Measurements from ENCODE around the gene ANK3. TPM values are rescaled to one million over a fixed set of nuclear protein-coding genes. Genes with fewer than 3 reads are reported as not detected.

Gene ANK3
- total RNA-seq, 1 donor from 2014 or later: 39.1 TPM

GRCh38 chr10:60171436-60172013, 218.2 kb downstream of the ANK3 start:
- peak; percentile 47 for ATAC-seq

DNA sequence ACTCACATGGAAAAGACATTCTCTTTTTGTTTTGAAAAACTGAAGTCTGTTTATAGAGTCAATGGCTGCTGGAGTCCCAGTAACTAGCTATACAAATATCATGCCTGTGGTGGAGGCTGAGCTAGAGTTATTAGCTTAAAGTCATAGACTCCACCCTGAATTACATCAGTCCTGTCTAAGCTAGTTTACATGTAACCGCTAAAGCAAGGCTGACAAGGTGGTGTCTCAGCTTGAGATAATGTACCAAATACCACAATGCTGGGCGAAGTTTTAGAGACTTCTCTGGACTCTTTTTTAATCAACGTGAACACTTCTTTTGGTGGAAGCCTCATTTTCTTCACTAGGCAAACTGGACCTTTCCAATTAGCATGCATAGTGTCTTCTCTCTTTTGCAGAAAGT, 219.4 kb downstream of the ANK3 start:
- ATAC-seq: peak; percentile 85

DNA sequence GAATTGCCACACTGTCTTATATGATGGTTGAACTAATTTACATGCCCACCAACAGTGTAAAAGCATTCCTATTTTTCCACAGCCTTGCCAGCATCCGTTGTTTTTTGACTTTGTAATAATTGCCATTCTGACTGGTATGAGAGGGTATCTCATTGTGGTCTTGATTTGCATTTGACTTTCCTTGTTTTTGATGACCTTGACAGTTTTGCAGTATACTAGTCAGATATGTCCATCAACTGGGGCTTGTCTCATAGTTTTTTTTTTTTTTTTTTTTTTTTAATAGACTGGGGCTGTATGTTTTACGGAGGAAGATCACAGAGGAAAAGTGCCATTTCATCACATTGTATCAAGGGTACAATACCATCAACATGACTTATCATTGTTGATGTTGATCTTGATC, 220.6 kb downstream of the ANK3 start:
- no peak for ATAC-seq

DNA sequence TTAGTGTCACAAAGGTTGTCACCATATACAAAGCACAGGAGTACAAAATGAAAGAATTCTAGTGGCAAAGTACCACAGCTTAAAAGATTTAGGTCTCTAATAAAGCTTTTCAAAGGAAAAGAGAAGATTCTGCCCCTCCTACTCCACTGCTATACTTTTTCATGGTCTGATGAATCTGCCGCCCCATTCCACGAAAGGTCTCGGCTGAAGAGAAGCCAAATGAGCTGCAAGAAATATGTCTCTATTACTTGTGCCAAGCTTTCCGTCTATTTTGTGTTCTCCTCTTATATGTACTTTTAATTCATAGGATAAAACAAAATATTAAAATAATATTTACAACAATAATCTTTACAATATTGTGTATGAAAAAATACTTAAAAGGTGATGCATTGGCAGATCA, 222.6 kb downstream of the ANK3 start:
- no peak for ATAC-seq

- ATAC-seq: no peak
Observed at GRCh38 chr10:60163786-60164185, 225.9 kb downstream of the ANK3 start.

GRCh38 chr10:60162631-60163030, 227.0 kb downstream of the ANK3 start:
- ATAC-seq: no peak

DNA sequence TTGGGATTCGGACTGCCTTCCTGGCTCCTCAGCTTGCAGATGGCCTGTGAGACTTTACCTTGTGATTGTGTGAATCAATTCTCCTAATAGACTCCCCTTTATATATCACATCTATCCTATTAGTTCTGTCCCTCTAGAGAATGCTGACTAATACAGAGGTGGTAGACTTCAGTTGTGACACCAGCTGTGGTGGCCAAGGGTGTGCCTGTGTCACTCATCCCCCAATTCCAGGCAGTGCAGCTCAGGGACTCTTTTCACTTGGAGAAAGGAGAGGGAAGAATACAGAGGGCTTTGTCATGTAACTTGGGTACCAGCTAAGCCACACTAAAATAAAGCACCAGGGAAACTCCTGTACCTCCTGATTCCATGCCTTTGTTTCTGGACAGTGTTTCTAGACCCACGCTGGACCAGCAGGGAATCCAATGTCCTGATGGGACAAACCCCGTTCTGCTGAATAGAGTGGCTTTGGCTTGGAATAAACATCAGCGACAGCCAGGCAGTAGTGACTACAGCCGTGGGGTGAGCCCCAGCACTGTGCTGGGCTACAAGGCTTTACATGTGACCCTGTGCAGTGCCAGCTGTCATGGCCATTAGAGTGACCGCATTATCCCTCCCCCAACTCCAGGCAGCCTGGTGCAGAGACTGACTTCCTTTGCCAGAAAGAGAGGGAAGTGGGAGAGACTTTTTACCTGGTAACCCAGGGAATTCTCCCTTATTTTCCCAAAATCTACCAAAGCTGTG, 233.6 kb downstream of the ANK3 start:
- peak; percentile 52 for ATAC-seq

DNA sequence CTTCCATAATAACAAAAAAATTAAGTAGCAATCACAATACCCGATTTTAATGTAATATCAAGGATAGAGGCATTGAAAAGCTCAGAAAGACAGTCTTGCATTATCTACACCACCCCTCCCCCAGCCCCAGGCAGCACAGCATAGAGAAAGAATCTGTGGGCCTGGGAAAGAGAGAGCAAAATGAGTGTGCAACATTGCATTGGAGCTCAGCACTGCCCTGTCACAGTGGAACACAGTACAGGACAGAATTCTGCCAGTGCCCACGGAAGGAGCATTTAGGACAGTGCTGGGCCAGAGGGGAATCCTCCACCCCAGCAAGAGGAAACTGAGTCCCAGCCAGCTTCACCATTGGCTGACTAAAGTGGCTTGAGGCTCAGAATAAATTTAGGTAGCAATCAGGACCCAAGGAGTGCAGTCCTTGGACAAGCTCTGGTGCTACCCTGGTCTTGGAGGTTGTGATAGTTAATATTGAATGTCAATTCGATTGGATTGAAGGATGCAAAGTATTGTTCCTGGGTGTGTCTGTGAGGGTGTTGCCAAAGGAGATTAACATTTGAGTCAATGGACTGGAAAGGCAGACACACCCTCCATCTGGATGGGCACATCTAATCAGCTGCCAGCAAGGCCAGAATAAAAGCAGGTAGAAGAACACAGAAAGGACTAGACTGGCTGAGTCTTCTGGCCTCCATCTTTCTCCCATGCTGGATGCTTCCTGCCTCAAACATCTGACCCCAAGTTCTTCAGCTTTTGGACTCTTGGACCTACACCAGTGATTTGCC, 234.4 kb downstream of the ANK3 start:
- ATAC-seq: peak; percentile 74

DNA sequence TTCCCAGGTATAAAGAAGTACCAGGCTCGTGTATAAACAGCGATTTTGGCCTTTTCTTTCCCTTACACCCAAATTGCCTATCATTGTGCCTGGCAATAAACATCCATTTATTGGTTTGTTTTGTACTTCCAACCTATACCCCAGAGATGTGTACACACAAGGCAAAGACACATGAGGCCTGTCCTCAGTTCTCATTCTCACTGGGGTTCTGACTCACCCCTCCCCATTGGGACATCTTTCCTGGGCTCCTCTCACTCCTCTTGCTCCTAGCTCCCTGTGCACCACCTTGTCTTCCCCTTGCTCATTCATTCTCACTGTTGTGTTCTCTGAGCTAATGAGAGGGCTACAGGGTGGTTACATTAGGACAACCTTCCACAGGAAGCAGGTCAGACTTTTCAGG, 240.7 kb downstream of the ANK3 start:
- peak; percentile 26 for ATAC-seq

DNA sequence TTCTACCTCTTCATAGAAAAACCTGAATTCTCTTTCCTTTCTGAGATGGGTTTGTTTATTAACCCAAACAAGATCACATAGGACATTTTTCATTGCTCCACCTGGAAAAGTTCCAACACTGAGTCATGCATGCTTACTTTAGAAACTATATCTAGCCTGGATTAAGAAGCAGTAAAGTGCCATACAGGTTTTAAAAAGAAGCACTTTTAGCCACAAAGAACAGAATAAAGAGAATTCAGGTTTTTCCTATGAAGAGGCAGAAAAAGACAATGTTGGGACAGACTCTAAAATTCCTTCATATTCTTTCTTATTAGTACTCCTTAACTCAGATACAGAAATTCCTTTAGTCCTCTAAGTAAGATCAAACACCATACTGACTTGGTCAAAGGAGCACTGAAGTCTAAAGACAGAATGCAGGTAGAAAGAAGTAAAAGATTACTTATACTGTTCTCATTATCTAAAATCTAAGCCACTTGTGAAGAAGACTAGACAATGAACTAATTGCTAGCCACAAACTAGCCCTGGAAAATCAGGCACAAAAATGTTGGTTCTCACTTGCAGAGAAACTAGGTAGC, 241.3 kb downstream of the ANK3 start:
- peak; percentile 66 for ATAC-seq

- ATAC-seq: peak; percentile 25
Observed at GRCh38 chr10:60147576-60148265, 242.0 kb downstream of the ANK3 start.

DNA sequence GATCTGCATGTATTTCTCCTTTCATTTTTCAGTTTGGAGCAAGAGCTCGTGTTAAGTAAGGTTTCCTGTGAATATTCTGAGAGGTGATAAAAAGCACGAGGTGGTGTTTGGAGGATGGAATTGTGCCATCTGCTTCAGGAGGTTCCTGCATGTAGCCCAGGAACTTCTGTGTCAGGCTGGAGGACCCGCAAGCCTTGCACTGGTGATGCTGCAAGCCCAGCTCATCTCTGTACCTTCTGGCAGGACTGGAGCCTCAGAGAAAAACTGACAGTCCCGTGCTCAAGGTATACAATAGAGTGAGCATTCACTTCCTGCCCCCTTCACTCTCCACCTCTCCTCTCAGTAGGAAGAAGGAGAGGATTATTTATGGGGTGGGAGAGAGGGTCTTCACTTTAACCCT, 242.7 kb downstream of the ANK3 start:
- ATAC-seq: no peak

DNA sequence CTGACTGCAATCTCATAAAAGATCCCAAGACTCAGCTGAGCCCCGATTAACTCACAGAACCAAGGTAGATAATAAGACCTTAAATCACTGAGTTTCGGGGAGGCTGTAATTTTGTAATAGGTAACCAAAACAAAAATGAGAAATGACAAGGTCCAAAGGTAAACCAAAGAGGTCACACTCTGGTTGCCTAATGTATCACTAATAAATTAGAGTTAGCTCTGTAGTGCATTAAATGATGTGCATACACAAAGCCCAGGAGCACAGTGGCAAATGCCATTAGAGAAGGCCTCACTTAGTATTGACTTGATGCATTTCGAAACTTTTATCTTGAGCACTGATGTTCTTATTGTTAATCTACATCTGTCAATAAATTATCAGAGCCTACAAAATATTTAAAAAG, 245.6 kb downstream of the ANK3 start:
- no peak for ATAC-seq

DNA sequence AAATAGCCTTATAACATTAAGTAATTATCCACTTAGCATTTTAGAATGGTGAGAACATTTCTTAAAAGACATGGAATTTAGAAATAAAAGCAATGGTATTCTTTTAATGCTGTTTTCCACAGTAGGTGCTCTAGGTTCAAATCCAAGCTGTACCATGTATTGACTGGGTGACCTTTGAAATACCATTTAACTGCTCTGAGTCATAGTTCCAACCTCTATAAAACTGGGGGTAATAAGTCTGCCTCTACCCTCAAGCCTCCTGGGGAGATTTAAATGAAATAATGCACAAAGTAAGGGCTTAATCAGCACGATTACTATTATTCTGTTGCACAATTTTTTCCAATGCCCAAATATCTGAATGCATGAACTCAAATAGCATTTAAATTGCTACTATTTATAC, 246.9 kb downstream of the ANK3 start:
- no peak for ATAC-seq

DNA sequence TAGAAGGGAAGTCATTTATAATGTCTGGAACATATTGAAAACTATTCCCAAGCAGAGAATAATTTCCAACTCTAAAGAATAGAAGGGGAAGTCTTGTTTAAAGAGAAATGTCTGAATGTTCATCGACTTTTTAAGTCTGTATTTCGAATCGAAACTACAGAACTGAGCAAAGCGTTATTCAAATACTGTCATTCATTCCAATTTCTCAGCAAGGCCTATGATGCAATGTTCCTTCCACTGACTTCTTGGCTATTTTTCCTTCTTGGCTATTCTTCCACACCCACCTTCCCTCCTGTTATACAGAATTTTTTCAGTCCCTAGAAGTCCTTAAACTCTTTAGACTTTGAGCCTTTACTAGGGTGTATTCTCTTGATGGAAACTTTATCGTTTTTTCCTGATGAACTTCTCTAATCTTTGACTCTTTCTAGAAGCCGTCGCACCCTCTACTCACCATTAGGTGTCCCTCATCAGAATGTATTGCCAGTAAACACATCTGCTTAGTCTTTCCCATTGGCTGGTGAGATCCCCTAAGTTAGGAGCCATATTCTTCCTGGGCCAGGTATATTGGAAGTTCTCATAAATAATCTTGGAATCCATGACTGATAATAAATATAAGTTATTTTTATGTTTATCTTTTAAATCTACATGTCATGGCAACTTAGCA, 247.6 kb downstream of the ANK3 start:
- ATAC-seq: no peak

- peak; percentile 32 for ATAC-seq
Observed at GRCh38 chr10:60140651-60141632, 248.7 kb downstream of the ANK3 start.

- ATAC-seq: peak; percentile 61
Observed at GRCh38 chr10:60139798-60140566, 249.7 kb downstream of the ANK3 start.

- ATAC-seq: no peak
Observed at GRCh38 chr10:60139290-60139689, 250.4 kb downstream of the ANK3 start.

- no peak for ATAC-seq
Observed at GRCh38 chr10:60138842-60139241, 250.8 kb downstream of the ANK3 start.

GRCh38 chr10:60138026-60138425, 251.6 kb downstream of the ANK3 start:
- no peak for ATAC-seq

All from esophagus mucosa (tissue), 1 donor.